HepG2 (cell line): ENCODE data around the gene USP1. TPM values are rescaled to one million over a fixed set of nuclear protein-coding genes. Genes with fewer than 3 reads are reported as not detected.

Experiments
- ATAC-seq: fragments of 200-7000 bp; cut with Tn5 transposase; 3 replicates; pipeline ENCODE4 v1.9.1; 2020; ENCODE audit warnings: mild to moderate bottlenecking, moderate library complexity
- BruUV-seq: library from RNA; stranded (reverse); fragments of 400-500 nt; replicated peaks from 2 replicates; lab custom pipeline; 2021; lab: Mats Ljungman, UMichigan
- CTCF ChIA-PET: fragments of 300-600 bp; formaldehyde crosslinking; extraction: SDS; loops from one replicate; lab custom pipeline; 2021; ENCODE audit warnings: low total read pairs, inconsistent platforms, low intra/inter-chr PET ratio; lab: Yijun Ruan, JAX
- POLR2A ChIA-PET: fragments of 350-600 bp; sonication (Branson Sonifier 250); formaldehyde crosslinking; loops from one replicate; lab custom pipeline; 2020; ENCODE audit warnings: antibody characterized with exemption, inconsistent platforms; lab: Yijun Ruan, JAX
- DNase-seq: peaks from one replicate; pipeline ENCODE4 v3.0.0-alpha.2; 2015; ENCODE audit warnings: low spot score
- FAIRE-seq: peaks from 3 replicates; lab custom pipeline; 2011; peaks lifted over from hg19 to GRCh38; lab: Jason Lieb, UNC
- H2AFZ ChIP-seq: one replicate; pipeline ENCODE4 v1.6.1; 2011; ENCODE audit warnings: low read length, inconsistent platforms
- H3K27ac ChIP-seq: fragments of 300-600 bp; 3 replicates; pipeline ENCODE4 v1.8.0; 2011; ENCODE audit warnings: mixed run types, mild to moderate bottlenecking, mixed read lengths, low read length, inconsistent platforms; ENCODE audit not compliant: insufficient read depth; ENCODE audit errors: extremely low read length
- H3K27me3 ChIP-seq, 2 experiments: fragments of 200-600 bp in 1 of 2; 2 replicates in 1 of 2; 3 replicates in 1 of 2; pipeline versions ENCODE4 v1.6.0 to v1.8.0; 2011; ENCODE audit warnings: low read length in 2 of 2, mild to moderate bottlenecking in 2 of 2, moderate library complexity in 2 of 2, inconsistent platforms in 1 of 2; ENCODE audit not compliant: insufficient read depth in 2 of 2, control insufficient read depth in 1 of 2
- H3K36me3 ChIP-seq, 2 experiments: fragments of 200-600 bp in 1 of 2; replicated peaks in 1 of 2; 2 replicates in 1 of 2; 3 replicates in 1 of 2; pipeline versions ENCODE4 v1.5.1 to v1.8.0; 2011; ENCODE audit warnings: low read length in 2 of 2, inconsistent platforms in 1 of 2; ENCODE audit not compliant: insufficient read depth in 2 of 2, control insufficient read depth in 1 of 2
- H3K4me1 ChIP-seq: 2 replicates; pipeline ENCODE4 v1.5.1; 2012; ENCODE audit warnings: low read length, inconsistent platforms; ENCODE audit not compliant: insufficient read depth
- H3K4me2 ChIP-seq: 2 replicates; pipeline ENCODE4 v1.6.0; 2011; ENCODE audit warnings: low read depth, low read length, inconsistent platforms
- H3K4me3 ChIP-seq, 3 experiments: fragments of 200-600 bp in 1 of 3; sonication (generic), shearing (Covaris generic) in 1 of 3; replicated peaks in 1 of 3; 2 replicates each; pipeline ENCODE4 v1.5.1; 2011 to 2016; ENCODE audit warnings: low read length in 3 of 3, inconsistent platforms in 2 of 3, low read depth in 2 of 3, mild to moderate bottlenecking in 2 of 3, control low read depth in 1 of 3, mixed read lengths in 1 of 3; ENCODE audit not compliant: insufficient read depth in 1 of 3
- H3K79me2 ChIP-seq: one replicate; pipeline ENCODE4 v1.6.1; 2011; ENCODE audit warnings: low read length, inconsistent platforms; ENCODE audit not compliant: insufficient read depth
- H3K9ac ChIP-seq: 2 replicates; pipeline ENCODE4 v1.6.0; 2011; ENCODE audit warnings: mild to moderate bottlenecking, low read depth, low read length, inconsistent platforms; ENCODE audit not compliant: insufficient read depth
- H3K9me3 ChIP-seq: 2 replicates; pipeline ENCODE4 v1.5.1; 2012; ENCODE audit warnings: mild to moderate bottlenecking, low read length
- H4K20me1 ChIP-seq: 2 replicates; pipeline ENCODE4 v1.6.0; 2011; ENCODE audit warnings: inconsistent platforms, mild to moderate bottlenecking, low read length, moderate library complexity; ENCODE audit not compliant: insufficient read depth
- ATF2 ChIP-seq: sonication (generic); formaldehyde crosslinking; IDR thresholded peaks from 2 replicates; pipeline ENCODE4 v1.4.0; 2020; ENCODE audit warnings: missing genetic modification reagents
- CBFB ChIP-seq: sonication (generic); formaldehyde crosslinking; IDR thresholded peaks from 2 replicates; pipeline ENCODE4 v1.4.0; 2020; ENCODE audit warnings: missing genetic modification reagents
- FOXJ3 ChIP-seq: sonication (generic); formaldehyde crosslinking; IDR thresholded peaks from 2 replicates; pipeline ENCODE4 v1.4.0; 2020; ENCODE audit warnings: missing genetic modification reagents, mild to moderate bottlenecking, borderline replicate concordance
- SNAI1 ChIP-seq: sonication (generic); formaldehyde crosslinking; IDR thresholded peaks from 2 replicates; pipeline ENCODE4 v1.5.0; 2020; ENCODE audit warnings: mild to moderate bottlenecking, missing genetic modification reagents, borderline replicate concordance
- THRA ChIP-seq: sonication (generic); formaldehyde crosslinking; IDR thresholded peaks from 2 replicates; pipeline ENCODE4 v1.4.0; 2020; ENCODE audit warnings: missing genetic modification reagents, borderline replicate concordance
- ZBTB2 ChIP-seq: sonication (generic); formaldehyde crosslinking; IDR thresholded peaks from 2 replicates; pipeline ENCODE4 v1.8.0; 2022; ENCODE audit warnings: low read depth, missing genetic modification reagents
- ZFAT ChIP-seq: sonication (generic); formaldehyde crosslinking; conservative IDR thresholded peaks from 2 replicates; pipeline ENCODE4 v1.8.1; 2023; ENCODE audit warnings: missing genetic modification reagents, inconsistent platforms
- ZFP62 ChIP-seq: sonication (generic); formaldehyde crosslinking; IDR thresholded peaks from 2 replicates; pipeline ENCODE4 v1.4.0; 2020; ENCODE audit warnings: missing genetic modification reagents
- ZMAT3 ChIP-seq: sonication (generic); formaldehyde crosslinking; conservative IDR thresholded peaks from 2 replicates; pipeline ENCODE4 v1.7.0; 2021; ENCODE audit warnings: missing genetic modification reagents
- ZNF205 ChIP-seq: IDR thresholded peaks from 2 replicates; pipeline ENCODE4 v1.6.1; 2018; ENCODE audit warnings: missing biosample characterization, missing genetic modification reagents
- ZNF274 ChIP-seq: sonication (generic); formaldehyde crosslinking; IDR thresholded peaks from 2 replicates; pipeline ENCODE4 v1.5.1; 2020; ENCODE audit warnings: mild to moderate bottlenecking, missing genetic modification reagents
- ZNF281 ChIP-seq: sonication (generic); formaldehyde crosslinking; IDR thresholded peaks from 2 replicates; pipeline ENCODE4 v1.4.0; 2020; ENCODE audit warnings: missing genetic modification reagents, borderline replicate concordance
- ZNF367 ChIP-seq: sonication (generic); formaldehyde crosslinking; IDR thresholded peaks from 2 replicates; pipeline ENCODE4 v1.4.0; 2020; ENCODE audit warnings: missing genetic modification reagents, borderline replicate concordance
- ZNF629 ChIP-seq: sonication (generic); formaldehyde crosslinking; conservative IDR thresholded peaks from 2 replicates; pipeline ENCODE4 v1.5.0; 2020; ENCODE audit warnings: missing genetic modification reagents
- ZNF790 ChIP-seq: sonication (generic); formaldehyde crosslinking; IDR thresholded peaks from 2 replicates; pipeline ENCODE4 v1.8.0; 2022; ENCODE audit warnings: missing genetic modification reagents, mild to moderate bottlenecking, borderline replicate concordance
- ZNF792 ChIP-seq: IDR thresholded peaks from 2 replicates; pipeline ENCODE4 v1.6.1; 2016
- WGBS: methylation state at CpG from one replicate; pipeline ENCODE4 v1.1.6; 2017; ENCODE audit warnings: low lambda C conversion rate; 5-methylcytosine and 5-hydroxymethylcytosine counted together
- in situ Hi-C: cut with HindIII; loops from 2 replicates; pipeline ENCODE4 v1.10.0; 2017; ENCODE audit warnings: low pct_unique_long_range_greater_than_20kb; ENCODE audit not compliant: extremely low pct_ligation_motif_present
- intact Hi-C: fragments of 100-400 bp; cut with micrococcal nuclease; formaldehyde crosslinking; loops from one replicate; pipeline ENCODE4 v1.10.0; 2022; ENCODE audit not compliant: unreplicated experiment
- polyA plus RNA-seq, 8 experiments: library from polyadenylated mRNA; depleted of rRNA in 3 of 8; stranded (reverse) in 7 of 8; unstranded in 1 of 8; fragments of >200 nt; fragmentation: Illumina TruSeq in 4 of 8; extraction: Trizol in 4 of 8; gene quantifications; 2 replicates each; pipeline versions ENCODE4 v1.2.1 to v1.2.3, GENCODE V29; 2011 to 2016; ENCODE audit warnings: low read depth in 4 of 8, missing spikeins in 1 of 8, mixed read lengths in 1 of 8; ENCODE audit not compliant: insufficient read depth in 1 of 8
- total RNA-seq, 5 experiments: library from RNA; depleted of rRNA; stranded (reverse); fragments of >200 nt; fragmentation: Illumina TruSeq; extraction: Trizol; gene quantifications; 2 replicates each; pipeline ENCODE4 v1.2.3, GENCODE V29; 2016; ENCODE audit warnings: low read depth in 1 of 5

Gene USP1
- total and polyA plus RNA-seq, 2 of the 13 experiments (the other 11 are each of a cell fraction or from before 2014, with no cell fraction given): 9.0 to 64.6 TPM

- H3K4me3 ChIP-seq: no peak overlapping the region
- no TSS peak for BruUV-seq
- CTCF ChIA-PET: no interaction called here
- in situ Hi-C loops (no loop called here), intact Hi-C loops (no loop called here)
- H3K36me3 ChIP-seq: peaks cover 9 to 77% of the 10 kb centered on the region in 2 experiments
- H3K9me3 ChIP-seq: no peaks in the 10 kb centered on the region
- POLR2A ChIA-PET: no interaction called here
- no peaks in the 10 kb centered on the region for H3K4me1 ChIP-seq
- no peak overlapping the region for H2AFZ ChIP-seq
- no peaks in the 10 kb centered on the region; the same call in 1 of the 2 replicates for H4K20me1 ChIP-seq
- DNase-seq (no peak), ATAC-seq (no peak), FAIRE-seq (no peak)
- H3K9ac ChIP-seq: no peak overlapping the region
- TF ChIP-seq ZNF792 (CRISPR knock-in tag) (no peak), ZNF629 (CRISPR knock-in tag) (no peak), SNAI1 (CRISPR knock-in tag) (no peak), ZNF367 (CRISPR knock-in tag) (no peak), THRA (CRISPR knock-in tag) (no peak), ZFP62 (CRISPR knock-in tag) (no peak), ZFAT (CRISPR knock-in tag) (no peak), ZMAT3 (no peak), CBFB (CRISPR knock-in tag) (no peak), ZNF274 (CRISPR knock-in tag) (no peak), ATF2 (CRISPR knock-in tag) (no peak), ZBTB2 (CRISPR knock-in tag) (no peak), ZNF281 (CRISPR knock-in tag) (no peak), FOXJ3 (CRISPR knock-in tag) (no peak), ZNF205 (CRISPR knock-in tag) (no peak), ZNF790 (CRISPR knock-in tag) (no peak)
- WGBS: 95% methylated on average over 2 of the region's 2 CpGs
- no peaks in the 10 kb centered on the region for H3K27me3 ChIP-seq
- peaks cover 2% of the 10 kb centered on the region for H3K79me2 ChIP-seq
- H3K4me2 ChIP-seq: no peak overlapping the region
- no peak overlapping the region for H3K27ac ChIP-seq
These were observed 13.5 kb downstream of the USP1 start for GRCh38 chr1:62450301-62450700.
